Activated T-cell treated with anti-CD3 and anti-CD28 coated beads, Interleukin-2, amount 50 U/mL, for 24 hours (primary cell): ENCODE measurements around the gene YAF2.

ENCODE experiments used
- DNase-seq: peaks from one replicate; pipeline ENCODE4 v3.0.0-alpha.2; 2020
- H3K27ac Mint-ChIP-seq: 2 replicates; pipeline ENCODE4 v1.8.0; 2020; ENCODE audit warnings: mild to moderate bottlenecking, mixed read lengths
- H3K27me3 Mint-ChIP-seq: 2 replicates; pipeline ENCODE4 v1.8.0; 2020; ENCODE audit warnings: mixed read lengths
- H3K36me3 Mint-ChIP-seq: 2 replicates; pipeline ENCODE4 v1.8.0; 2020; ENCODE audit warnings: low read depth, mixed read lengths
- H3K4me1 Mint-ChIP-seq: 2 replicates; pipeline ENCODE4 v1.8.0; 2020; ENCODE audit warnings: low read depth, mixed read lengths
- H3K4me3 Mint-ChIP-seq: 2 replicates; pipeline ENCODE4 v1.8.0; 2020; ENCODE audit warnings: mild to moderate bottlenecking, moderate library complexity, mixed read lengths
- H3K9me3 Mint-ChIP-seq: 2 replicates; pipeline ENCODE4 v1.8.0; 2020; ENCODE audit warnings: mixed read lengths

YAF2 gene, protein sequence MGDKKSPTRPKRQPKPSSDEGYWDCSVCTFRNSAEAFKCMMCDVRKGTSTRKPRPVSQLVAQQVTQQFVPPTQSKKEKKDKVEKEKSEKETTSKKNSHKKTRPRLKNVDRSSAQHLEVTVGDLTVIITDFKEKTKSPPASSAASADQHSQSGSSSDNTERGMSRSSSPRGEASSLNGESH

GRCh38 chr12:42238240-42239140, at the start of gene YAF2:
Gene YAF2, minus strand, starts transcription at chr12:42238248. Its CDS starts 68 bp downstream, at chr12:42238180.
- Mint-ChIP-seq H3K27ac (peak within 1 kb of the TSS; percentile 93), H3K36me3 (peaks cover 31% of the 10 kb centered on the region), H3K9me3 (no peaks in the 10 kb centered on the region), H3K4me1 (peaks cover 35% of the 10 kb centered on the region), H3K4me3 (peak within 1 kb of the TSS; percentile 92), H3K27me3 (no peaks in the 10 kb centered on the region)
- peak; percentile 87 for DNase-seq

DNA sequence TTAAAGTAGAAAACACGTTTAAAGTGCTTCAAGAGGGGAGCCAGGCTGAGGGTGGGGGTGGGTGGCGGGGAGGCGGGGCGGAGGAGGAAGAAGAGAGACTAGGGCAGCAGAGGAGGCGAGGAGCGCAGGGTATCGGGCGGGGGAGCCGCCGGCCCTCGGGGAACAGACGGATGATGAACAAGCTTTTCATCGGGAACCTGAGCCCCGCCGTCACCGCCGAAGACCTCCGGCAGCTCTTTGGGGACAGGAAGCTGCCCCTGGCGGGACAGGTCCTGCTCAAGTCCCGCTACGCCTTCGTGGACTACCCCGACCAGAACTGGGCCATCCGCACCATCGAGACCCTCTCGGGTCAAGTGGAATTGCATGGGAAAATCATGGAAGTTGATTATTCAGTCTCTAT, 48.7 kb upstream of the YAF2 start:
- Mint-ChIP-seq H3K27ac (no peak overlapping the region), H3K4me3 (no peak overlapping the region), H3K27me3 (peaks cover 8% of the 10 kb centered on the region), H3K36me3 (no peaks in the 10 kb centered on the region), H3K9me3 (no peaks in the 10 kb centered on the region), H3K4me1 (peaks cover 8% of the 10 kb centered on the region)
- no peak for DNase-seq

GRCh38 chr12:42285431-42285830, 47.4 kb upstream of the YAF2 start:
- Mint-ChIP-seq H3K27me3 (peaks cover 8% of the 10 kb centered on the region), H3K9me3 (no peaks in the 10 kb centered on the region), H3K36me3 (no peaks in the 10 kb centered on the region), H3K4me1 (peaks cover 8% of the 10 kb centered on the region), H3K4me3 (no peak overlapping the region), H3K27ac (no peak overlapping the region)
- no peak for DNase-seq

DNA sequence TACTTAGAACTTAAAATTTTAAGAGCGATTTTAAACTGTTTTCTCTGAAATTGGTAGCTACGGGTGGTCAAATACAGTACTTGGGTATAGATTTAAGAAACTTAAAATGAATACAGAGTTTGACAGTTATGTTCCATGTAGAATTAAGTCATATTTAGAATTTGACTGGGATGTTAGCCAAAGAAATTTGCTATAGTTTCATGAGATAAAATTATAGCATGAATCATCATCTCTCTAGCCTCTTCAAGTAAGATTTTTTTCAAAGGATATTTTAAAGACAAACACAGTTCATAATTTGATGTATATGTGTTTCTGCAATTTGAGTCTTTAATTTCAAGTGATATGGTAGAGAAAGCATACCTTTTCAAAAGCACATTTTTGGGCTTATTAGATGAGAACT, 46.8 kb upstream of the YAF2 start:
- H3K9me3 Mint-ChIP-seq, result no peaks in the 10 kb centered on the region
- no peaks in the 10 kb centered on the region for H3K36me3 Mint-ChIP-seq
- peaks cover 10% of the 10 kb centered on the region for H3K27me3 Mint-ChIP-seq
- no peak for DNase-seq
- no peak overlapping the region for H3K4me3 Mint-ChIP-seq
- peaks cover 8% of the 10 kb centered on the region for H3K4me1 Mint-ChIP-seq
- no peak overlapping the region for H3K27ac Mint-ChIP-seq

- H3K36me3 Mint-ChIP-seq, result no peaks in the 10 kb centered on the region
- no peak overlapping the region for H3K27ac Mint-ChIP-seq
- peaks cover 8% of the 10 kb centered on the region for H3K27me3 Mint-ChIP-seq
- H3K9me3 Mint-ChIP-seq, result no peaks in the 10 kb centered on the region
- H3K4me1 Mint-ChIP-seq, result peaks cover 8% of the 10 kb centered on the region
- DNase-seq, result no peak
- no peak overlapping the region for H3K4me3 Mint-ChIP-seq
These were observed 46.1 kb upstream of the YAF2 start for GRCh38 chr12:42284157-42284556.

DNA sequence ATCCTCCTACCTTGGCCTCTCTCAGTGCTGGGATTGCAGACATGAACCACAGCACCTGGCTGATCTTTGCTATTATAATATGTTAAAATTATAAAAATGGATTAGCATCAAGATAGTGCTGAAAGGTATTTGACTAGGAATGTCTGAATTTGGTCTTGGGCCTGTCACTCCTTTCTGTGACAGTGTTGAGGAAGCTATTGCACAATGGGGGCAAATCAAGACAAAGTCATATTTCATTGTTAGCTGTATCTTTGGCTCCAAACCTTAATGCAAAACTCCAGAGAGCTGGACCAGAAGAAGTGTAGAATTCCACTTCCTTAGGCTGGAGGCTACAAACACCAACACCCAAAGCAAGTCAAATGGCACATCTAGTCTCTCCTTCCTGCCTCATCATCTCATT, 45.7 kb upstream of the YAF2 start:
- H3K9me3 Mint-ChIP-seq, result no peaks in the 10 kb centered on the region

DNA sequence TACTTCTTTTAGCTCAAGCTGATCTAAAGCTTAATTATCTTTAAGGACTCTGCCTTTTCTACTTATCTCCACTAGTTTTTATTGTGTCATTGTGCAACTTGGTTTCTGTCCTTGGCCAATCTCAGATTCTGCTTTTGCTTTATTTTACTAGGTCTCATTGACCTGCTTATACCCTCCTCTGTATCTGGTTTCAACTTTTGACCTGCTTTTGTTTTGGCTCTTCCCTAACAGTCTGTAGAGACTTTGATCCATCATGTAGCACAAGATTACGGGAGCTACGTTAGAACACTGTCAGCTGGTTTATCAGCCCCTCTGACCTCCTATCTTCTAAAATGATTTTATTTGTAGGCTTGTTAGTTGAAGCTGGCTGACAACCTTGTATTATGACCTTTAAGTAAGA, 44.2 kb upstream of the YAF2 start:
- Mint-ChIP-seq H3K27me3 (peaks cover 5% of the 10 kb centered on the region), H3K4me1 (peaks cover 8% of the 10 kb centered on the region), H3K4me3 (no peak overlapping the region), H3K9me3 (no peaks in the 10 kb centered on the region), H3K36me3 (no peaks in the 10 kb centered on the region), H3K27ac (no peak overlapping the region)
- DNase-seq, result no peak

More for the DNA sequence above, 45.7 kb upstream of the YAF2 start:
- no peak for DNase-seq
- peaks cover 8% of the 10 kb centered on the region for H3K4me1 Mint-ChIP-seq
- H3K36me3 Mint-ChIP-seq, result no peaks in the 10 kb centered on the region
- no peak overlapping the region for H3K27ac Mint-ChIP-seq
- H3K27me3 Mint-ChIP-seq, result peaks cover 8% of the 10 kb centered on the region
- no peak overlapping the region for H3K4me3 Mint-ChIP-seq

DNA sequence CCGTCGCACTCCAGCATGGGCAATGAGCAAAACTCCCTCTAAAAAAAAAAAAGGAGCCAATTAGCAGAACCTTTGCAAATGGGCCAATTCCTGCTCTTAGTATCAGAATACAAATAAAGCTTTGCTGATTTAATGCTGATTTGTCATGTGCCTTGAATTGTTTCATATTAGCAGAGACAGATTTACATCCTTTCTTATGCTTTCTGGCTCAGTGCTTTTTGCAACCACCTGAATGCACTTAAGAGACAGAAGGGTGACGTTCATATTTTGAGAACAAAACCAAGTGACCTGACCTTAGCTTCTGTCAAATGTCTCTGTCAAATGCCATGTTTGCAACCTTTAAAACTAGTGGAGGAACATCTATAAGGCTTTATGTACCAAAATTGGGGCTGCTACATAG, 43.8 kb upstream of the YAF2 start:
- no peak for DNase-seq
- H3K4me3 Mint-ChIP-seq, result no peak overlapping the region
- no peaks in the 10 kb centered on the region for H3K36me3 Mint-ChIP-seq
- H3K27ac Mint-ChIP-seq, result no peak overlapping the region
- H3K9me3 Mint-ChIP-seq, result no peaks in the 10 kb centered on the region
- H3K27me3 Mint-ChIP-seq, result peaks cover 2% of the 10 kb centered on the region
- H3K4me1 Mint-ChIP-seq, result peaks cover 8% of the 10 kb centered on the region

DNA sequence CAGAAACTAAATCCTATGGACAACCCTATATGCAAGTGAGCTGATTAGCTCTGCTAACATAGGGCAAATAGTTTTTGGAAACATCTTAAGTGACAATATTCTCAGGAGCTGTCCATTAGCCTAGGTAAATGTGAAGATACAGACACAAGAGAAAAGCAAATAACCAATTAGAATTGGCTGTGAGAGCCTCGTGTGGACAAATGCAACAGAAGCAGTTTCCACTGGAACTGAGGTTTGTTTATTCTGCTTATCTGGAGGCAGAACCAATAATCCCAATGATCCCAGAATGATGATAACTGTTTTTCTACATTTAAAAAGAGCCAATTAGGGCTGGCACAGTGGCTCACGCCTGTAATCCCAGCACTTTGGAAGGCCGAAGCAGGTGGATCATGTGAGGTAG, 43.2 kb upstream of the YAF2 start:
- H3K27ac Mint-ChIP-seq, result no peak overlapping the region
- DNase-seq, result no peak
- H3K4me3 Mint-ChIP-seq, result no peak overlapping the region
- H3K36me3 Mint-ChIP-seq, result no peaks in the 10 kb centered on the region
- H3K9me3 Mint-ChIP-seq, result no peaks in the 10 kb centered on the region
- peaks cover 2% of the 10 kb centered on the region for H3K27me3 Mint-ChIP-seq
- H3K4me1 Mint-ChIP-seq, result peaks cover 8% of the 10 kb centered on the region

DNA sequence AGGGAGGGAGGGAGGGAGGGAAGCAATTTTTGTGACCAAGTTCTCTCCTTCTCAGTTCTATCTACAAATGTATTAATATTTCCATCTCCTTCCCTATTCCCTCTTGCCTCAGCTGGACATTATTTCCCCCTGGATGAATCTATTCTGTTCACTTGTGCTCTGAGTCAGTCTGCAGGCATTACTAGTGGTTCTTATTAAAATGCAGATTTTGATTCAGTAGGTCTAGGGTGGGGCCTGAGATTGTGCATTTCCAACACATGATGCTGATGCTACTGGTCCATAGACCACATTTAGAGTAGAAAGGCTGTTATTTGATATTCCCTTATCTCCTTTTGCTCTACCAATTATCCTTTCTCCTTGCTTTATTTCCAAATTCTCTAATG, 40.1 kb upstream of the YAF2 start:
- Mint-ChIP-seq H3K4me1 (no peaks in the 10 kb centered on the region), H3K27ac (no peak overlapping the region), H3K9me3 (no peaks in the 10 kb centered on the region), H3K4me3 (no peak overlapping the region), H3K27me3 (peaks cover 2% of the 10 kb centered on the region), H3K36me3 (no peaks in the 10 kb centered on the region)
- no peak for DNase-seq

GRCh38 chr12:42277396-42278127, 39.5 kb upstream of the YAF2 start:
- no peak for DNase-seq
- Mint-ChIP-seq H3K4me3 (no peak overlapping the region), H3K36me3 (no peaks in the 10 kb centered on the region), H3K9me3 (peaks cover 2% of the 10 kb centered on the region), H3K27me3 (peaks cover 5% of the 10 kb centered on the region), H3K4me1 (no peaks in the 10 kb centered on the region), H3K27ac (no peak overlapping the region)

GRCh38 chr12:42275499-42275898, 37.5 kb upstream of the YAF2 start:
- H3K36me3 Mint-ChIP-seq, result no peaks in the 10 kb centered on the region
- peaks cover 3% of the 10 kb centered on the region for H3K9me3 Mint-ChIP-seq
- no peak overlapping the region for H3K4me3 Mint-ChIP-seq

GRCh38 chr12:42273706-42274105, 35.7 kb upstream of the YAF2 start:
- Mint-ChIP-seq H3K9me3 (peaks cover 3% of the 10 kb centered on the region), H3K4me3 (no peak overlapping the region), H3K27me3 (peaks cover 8% of the 10 kb centered on the region), H3K4me1 (peaks cover 5% of the 10 kb centered on the region), H3K27ac (no peak overlapping the region), H3K36me3 (no peaks in the 10 kb centered on the region)
- DNase-seq, result no peak

More at GRCh38 chr12:42275499-42275898, 37.5 kb upstream of the YAF2 start:
- no peak for DNase-seq
- H3K27me3 Mint-ChIP-seq, result peaks cover 10% of the 10 kb centered on the region
- H3K4me1 Mint-ChIP-seq, result peaks cover 5% of the 10 kb centered on the region
- no peak overlapping the region for H3K27ac Mint-ChIP-seq

DNA sequence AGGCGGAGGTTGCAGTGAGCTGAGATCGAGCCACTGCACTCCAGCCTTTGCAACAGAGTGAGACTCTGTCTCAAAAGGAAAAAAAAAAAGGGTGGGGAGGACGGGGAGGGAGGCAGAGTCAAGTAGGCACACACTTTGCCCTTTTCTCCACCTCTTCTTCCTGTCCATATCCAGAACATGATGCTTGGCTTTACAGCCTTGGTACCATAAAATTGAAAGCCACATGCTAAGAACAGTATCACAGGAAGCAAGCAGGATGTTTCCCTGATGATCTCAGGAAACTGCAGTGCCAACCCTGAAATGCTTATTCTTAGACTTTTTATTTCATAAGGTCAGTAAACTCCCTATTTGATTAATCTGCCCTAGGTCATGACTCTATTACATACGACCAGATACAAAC, 32.5 kb upstream of the YAF2 start:
- peaks cover 3% of the 10 kb centered on the region for H3K9me3 Mint-ChIP-seq
- H3K4me1 Mint-ChIP-seq, result peaks cover 5% of the 10 kb centered on the region
- no peak overlapping the region for H3K4me3 Mint-ChIP-seq
- H3K27me3 Mint-ChIP-seq, result peaks cover 8% of the 10 kb centered on the region
- H3K36me3 Mint-ChIP-seq, result no peaks in the 10 kb centered on the region
- DNase-seq, result no peak
- H3K27ac Mint-ChIP-seq, result no peak overlapping the region
